DMS79 (cell line): ENCODE measurements around the gene LCT.
"Not testable (repeated sequence)": the region's sequence is repeated elsewhere in the genome, so short reads cannot be mapped to it uniquely, and the experiment has no call there.

Experiments used
- DNase-seq: peaks from one replicate; lab custom pipeline; 2025; lab: John Stamatoyannopoulos, UW

Gene LCT

GRCh38 chr2:135797497-135798274 is 39.3 kb downstream of the LCT start:
- DNase-seq = no peak

- DNase-seq = no peak
Measured at GRCh38 chr2:135796606-135797005, 40.4 kb downstream of the LCT start.

- DNase-seq = not testable (repeated sequence)
Measured at GRCh38 chr2:135795641-135796040, 41.3 kb downstream of the LCT start.

- no peak for DNase-seq
Measured at GRCh38 chr2:135792401-135793150, 44.4 kb downstream of the LCT start.

GRCh38 chr2:135791418-135792190 is 45.4 kb downstream of the LCT start:
- no peak for DNase-seq

- no peak for DNase-seq
Measured at GRCh38 chr2:135790423-135790822, 46.6 kb downstream of the LCT start.

GRCh38 chr2:135786823-135787222 is 50.2 kb downstream of the LCT start:
- DNase-seq = no peak

- DNase-seq = no peak
Measured at GRCh38 chr2:135785032-135785431, 52.0 kb downstream of the LCT start.

- DNase-seq = no peak
Measured at GRCh38 chr2:135783439-135783838, 53.5 kb downstream of the LCT start.

- DNase-seq = no peak
Measured at GRCh38 chr2:135782231-135782630, 54.8 kb downstream of the LCT start.

GRCh38 chr2:135776367-135776766 is 60.6 kb downstream of the LCT start:
- DNase-seq = no peak

- DNase-seq = no peak
Measured at GRCh38 chr2:135775420-135775819, 61.6 kb downstream of the LCT start.

- DNase-seq = no peak
Measured at GRCh38 chr2:135773917-135774316, 63.1 kb downstream of the LCT start.

GRCh38 chr2:135773319-135773718 is 63.7 kb downstream of the LCT start:
- no peak for DNase-seq

- DNase-seq = no peak
Measured at GRCh38 chr2:135768863-135769262, 68.1 kb downstream of the LCT start.

- DNase-seq = no peak
Measured at GRCh38 chr2:135762530-135762929, 74.5 kb downstream of the LCT start.

GRCh38 chr2:135762022-135762421 is 75.0 kb downstream of the LCT start:
- no peak for DNase-seq

GRCh38 chr2:135756692-135757091 is 80.3 kb downstream of the LCT start:
- DNase-seq = no peak

GRCh38 chr2:135755573-135755972 is 81.4 kb downstream of the LCT start:
- DNase-seq = no peak

GRCh38 chr2:135745545-135745944 is 91.4 kb downstream of the LCT start:
- DNase-seq = no peak

GRCh38 chr2:135744760-135745314 is 92.1 kb downstream of the LCT start:
- no peak for DNase-seq

GRCh38 chr2:135743860-135744259 is 93.1 kb downstream of the LCT start:
- no peak for DNase-seq
